Testis (tissue), 3 donors: ENCODE results near the gene GIPC1. TPM values are rescaled to one million over a fixed set of nuclear protein-coding genes. Genes with fewer than 3 reads are reported as not detected.

Experiments
- DNase-seq: peaks from one replicate; pipeline ENCODE4 v3.0.0-alpha.2; 2019
- H3K27ac ChIP-seq, 2 donors: fragments of 200-600 bp; sonication (generic); one replicate each; pipeline ENCODE4 v1.5.1; 2019
- H3K27me3 ChIP-seq: fragments of 200-600 bp; sonication (generic); one replicate; pipeline ENCODE4 v1.5.1; 2019
- H3K36me3 ChIP-seq: fragments of 200-600 bp; sonication (generic); one replicate; pipeline ENCODE4 v1.5.1; 2017; ENCODE audit warnings: low read depth; ENCODE audit errors: missing control alignments
- H3K4me1 ChIP-seq: fragments of 200-600 bp; sonication (generic); one replicate; pipeline ENCODE4 v1.5.1; 2019
- H3K4me3 ChIP-seq, 2 donors: fragments of 200-600 bp; sonication (generic); one replicate each; pipeline ENCODE4 v1.5.1; 2017 to 2019
- H3K9me3 ChIP-seq: fragments of 200-600 bp; sonication (generic); one replicate; pipeline ENCODE4 v1.5.1; 2017
- POLR2A ChIP-seq: fragments of 450-650 bp; IDR thresholded peaks from one replicate; pipeline ENCODE4 v1.6.1; 2017; ENCODE audit warnings: antibody characterized with exemption, mild to moderate bottlenecking, moderate library complexity
- WGBS, 2 donors: methylation state at CpG; one replicate each; pipeline ENCODE4 v1.1.5; 2018; 5-methylcytosine and 5-hydroxymethylcytosine counted together
- intact Hi-C: fragments of 100-400 bp; cut with DNase I; formaldehyde crosslinking; loops from one replicate; pipeline ENCODE4 v1.15.1; 2023; ENCODE audit warnings: low total_unique reads
- polyA plus RNA-seq: library from polyadenylated mRNA; stranded (reverse); fragments of 350-450 nt; fragmentation: Illumina TruSeq; extraction: RNeasy Lipid Tissue Mini Kit (QIAGEN cat#74804); gene quantifications from one replicate; pipeline ENCODE4 v1.2.3, GENCODE V29; 2014; ENCODE audit warnings: low read depth, low replicate concordance; ENCODE audit not compliant: insufficient read depth
- total RNA-seq, 2 donors: library from RNA; depleted of rRNA; stranded (reverse); fragments of >200 nt; gene quantifications; one replicate each; pipeline ENCODE4 v1.2.3, GENCODE V29; 2016
- TF ChIP-seq, protein P1 (sequence below), 3 experiments: fragments of 450-650 bp in 2 of 3; fragments of 200-600 bp in 1 of 3; sonication (generic) in 1 of 3; IDR thresholded peaks; one replicate each; pipeline ENCODE4 v1.5.1; 2016 to 2019; ENCODE audit warnings: antibody characterized with exemption in 3 of 3, mild to moderate bottlenecking in 2 of 3, moderate library complexity in 1 of 3

GIPC1 gene
- total and polyA plus RNA-seq, 3 donors from 2014 or later = 47.8 to 57.5 (median 55.0) TPM

GRCh38 chr19:14477418-14478112 is 18.4 kb downstream of the GIPC1 start:
- DNase-seq = no peak
- intact Hi-C loops = loop anchor here (10.0 kb wide), 1 partner anchor 53 kb away; no protein-coding TSS in a partner anchor
- Histone ChIP-seq H3K9me3 (no peaks in the 10 kb centered on the region), H3K27me3 (no peaks in the 10 kb centered on the region), H3K4me3 (no peak overlapping the region), H3K36me3 (no peaks in the 10 kb centered on the region), H3K27ac (no peak overlapping the region), H3K4me1 (no peaks in the 10 kb centered on the region)
- TF ChIP-seq, protein P1, sequence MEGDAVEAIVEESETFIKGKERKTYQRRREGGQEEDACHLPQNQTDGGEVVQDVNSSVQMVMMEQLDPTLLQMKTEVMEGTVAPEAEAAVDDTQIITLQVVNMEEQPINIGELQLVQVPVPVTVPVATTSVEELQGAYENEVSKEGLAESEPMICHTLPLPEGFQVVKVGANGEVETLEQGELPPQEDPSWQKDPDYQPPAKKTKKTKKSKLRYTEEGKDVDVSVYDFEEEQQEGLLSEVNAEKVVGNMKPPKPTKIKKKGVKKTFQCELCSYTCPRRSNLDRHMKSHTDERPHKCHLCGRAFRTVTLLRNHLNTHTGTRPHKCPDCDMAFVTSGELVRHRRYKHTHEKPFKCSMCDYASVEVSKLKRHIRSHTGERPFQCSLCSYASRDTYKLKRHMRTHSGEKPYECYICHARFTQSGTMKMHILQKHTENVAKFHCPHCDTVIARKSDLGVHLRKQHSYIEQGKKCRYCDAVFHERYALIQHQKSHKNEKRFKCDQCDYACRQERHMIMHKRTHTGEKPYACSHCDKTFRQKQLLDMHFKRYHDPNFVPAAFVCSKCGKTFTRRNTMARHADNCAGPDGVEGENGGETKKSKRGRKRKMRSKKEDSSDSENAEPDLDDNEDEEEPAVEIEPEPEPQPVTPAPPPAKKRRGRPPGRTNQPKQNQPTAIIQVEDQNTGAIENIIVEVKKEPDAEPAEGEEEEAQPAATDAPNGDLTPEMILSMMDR (IDR thresholded peaks at IDR 0.05) = no peak
- TF ChIP-seq POLR2A = no peak
- 73 to 86% methylated on average over 9 to 10 of the region's 10 CpGs for WGBS, 2 donors

DNA sequence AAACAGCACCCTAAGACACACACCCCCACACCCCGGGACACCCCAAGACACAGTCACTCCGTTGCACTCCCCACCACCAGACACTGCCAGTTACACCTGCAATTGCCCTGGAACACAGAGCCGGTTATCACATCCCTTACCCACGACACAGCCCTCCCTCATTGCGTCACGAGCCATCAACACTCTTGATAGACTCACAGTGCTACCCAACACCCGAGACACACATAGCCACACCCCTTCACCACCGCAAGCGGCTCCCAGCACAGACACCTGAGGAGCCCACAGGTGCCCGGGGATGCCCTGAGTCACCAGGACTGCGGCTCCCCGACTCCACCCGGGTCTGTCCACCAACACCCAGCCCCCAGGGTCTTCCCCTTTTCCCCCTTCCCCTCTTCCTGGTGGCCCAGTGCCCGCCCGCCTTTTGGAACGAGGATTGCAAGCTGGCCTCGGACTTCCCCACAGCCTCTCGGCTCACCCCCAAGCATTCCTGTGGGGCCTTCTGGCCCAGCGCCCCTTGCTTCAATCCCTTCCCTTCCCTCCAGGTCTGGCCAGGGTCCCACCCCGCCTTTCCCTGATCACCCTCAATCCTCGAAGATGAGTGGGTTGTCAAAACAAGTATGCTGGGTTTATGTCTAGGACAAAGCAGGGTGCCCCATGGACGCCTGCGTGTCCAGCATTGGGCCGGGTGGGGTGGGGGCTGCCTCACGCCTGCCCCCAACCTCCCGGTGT is 19.1 kb downstream of the GIPC1 start:
- no peaks in the 10 kb centered on the region for H3K36me3 ChIP-seq
- DNase-seq = no peak
- H3K9me3 ChIP-seq = no peaks in the 10 kb centered on the region
- WGBS, 2 donors = 73 to 84% methylated on average over 21 to 26 of the region's 26 CpGs
- no peak overlapping the region for H3K27ac ChIP-seq
- TF ChIP-seq, protein P1 (IDR thresholded peaks at IDR 0.05) = no peak
- no peak for TF ChIP-seq POLR2A
- H3K4me1 ChIP-seq = peaks cover 6% of the 10 kb centered on the region
- intact Hi-C loops = loop anchor here (10.0 kb wide), 1 partner anchor 52 kb away; no protein-coding TSS in a partner anchor
- no peaks in the 10 kb centered on the region for H3K27me3 ChIP-seq
- no peak overlapping the region for H3K4me3 ChIP-seq

GRCh38 chr19:14476327-14476672 is 19.6 kb downstream of the GIPC1 start:
- no peak for TF ChIP-seq POLR2A
- Histone ChIP-seq H3K36me3 (no peaks in the 10 kb centered on the region), H3K27ac (no peak overlapping the region), H3K4me3 (no peak overlapping the region), H3K27me3 (no peaks in the 10 kb centered on the region), H3K4me1 (peaks cover 6% of the 10 kb centered on the region), H3K9me3 (no peaks in the 10 kb centered on the region)
- WGBS, 2 donors = 86 to 99% methylated on average over 7 of the region's 7 CpGs
- intact Hi-C loops = loop anchor here (10.0 kb wide), 1 partner anchor 51 kb away; no protein-coding TSS in a partner anchor
- DNase-seq = no peak

DNA sequence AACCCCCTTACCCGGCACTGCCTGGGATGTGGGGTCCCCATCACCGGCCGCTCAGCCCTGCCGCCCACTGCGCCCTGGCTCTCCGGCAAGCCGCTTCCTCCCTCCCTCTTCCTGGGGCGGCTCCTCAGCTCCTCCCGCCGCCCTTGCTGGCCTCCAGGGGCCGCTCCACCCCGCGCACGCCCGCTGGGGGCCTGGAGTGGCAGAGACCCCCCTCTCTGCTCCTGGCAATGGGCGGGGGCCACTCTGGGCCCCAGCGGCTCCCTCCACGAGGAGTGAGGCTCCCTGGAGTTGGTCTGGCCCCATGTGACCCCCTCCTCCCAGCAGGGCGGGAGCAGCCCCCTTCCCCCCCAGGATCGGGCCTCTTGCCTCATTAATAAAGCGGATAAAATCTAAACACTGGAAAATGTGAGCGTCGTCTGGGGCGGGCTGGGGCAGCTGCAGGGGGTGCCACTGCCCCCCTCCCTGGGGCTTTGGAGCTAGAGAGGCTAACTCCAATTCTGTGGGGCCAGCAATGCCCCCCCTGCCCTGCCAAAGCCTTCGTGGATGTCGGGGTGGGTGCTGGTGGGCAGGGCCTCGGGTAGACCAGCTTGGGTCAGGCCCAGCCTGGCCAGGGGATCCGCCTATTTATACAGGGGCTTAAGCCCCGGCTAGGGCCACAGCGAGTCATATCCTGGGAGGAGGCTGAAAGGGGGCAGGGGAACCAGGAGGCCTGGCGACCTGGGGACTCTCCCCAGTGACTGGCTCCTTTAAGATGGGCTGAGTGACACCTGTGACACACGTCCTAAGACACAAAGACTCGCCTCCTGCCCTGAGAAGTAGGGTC is 20.5 kb downstream of the GIPC1 start, which contains the start of gene PTGER1:
TSS of gene PTGER1 (minus strand) at position 104 of the 823 bp plus-strand sequence. CDS start 1,034 bp downstream, outside the sequence.
- WGBS, 2 donors = 36 to 43% methylated on average over 15 to 33 of the region's 33 CpGs
- Histone ChIP-seq H3K4me3 (no peak within 1 kb of the TSS), H3K27ac (no peak within 1 kb of the TSS), H3K4me1 (peaks cover 6% of the 10 kb centered on the region), H3K9me3 (no peaks in the 10 kb centered on the region), H3K27me3 (no peaks in the 10 kb centered on the region), H3K36me3 (no peaks in the 10 kb centered on the region)
- no peak for TF ChIP-seq POLR2A
- TF ChIP-seq, protein P1 (IDR thresholded peaks at IDR 0.05) = peak in 1 of 3 experiments; percentile 12
- no peak for DNase-seq
- intact Hi-C loops = loop anchor here (10.0 kb wide), 1 partner anchor 51 kb away; no protein-coding TSS in a partner anchor
